ENCODE measurements around the gene TBC1D14.

The TBC1D14 gene

GRCh38 chr4:7045553-7045952 is 135.9 kb downstream of the TBC1D14 start:
- no peak for ATAC-seq
- no peak for DNase-seq

- no peak for ATAC-seq
- no peak for DNase-seq
Observed at GRCh38 chr4:7045961-7046921, 136.6 kb downstream of the TBC1D14 start.

GRCh38 chr4:7046971-7047370 is 137.3 kb downstream of the TBC1D14 start:
- ATAC-seq (no peak), DNase-seq (no peak)

GRCh38 chr4:7048642-7049041 is 139.0 kb downstream of the TBC1D14 start:
- ATAC-seq, result no peak

GRCh38 chr4:7049295-7049694 is 139.7 kb downstream of the TBC1D14 start:
- DNase-seq, result no peak
- no peak for ATAC-seq

More at GRCh38 chr4:7048642-7049041, 139.0 kb downstream of the TBC1D14 start:
- no peak for DNase-seq

- DNase-seq (no peak), ATAC-seq (no peak)
Observed at GRCh38 chr4:7049739-7050138, 140.1 kb downstream of the TBC1D14 start.

- ATAC-seq (no peak), DNase-seq (no peak)
Observed at GRCh38 chr4:7050481-7051143, 141.0 kb downstream of the TBC1D14 start.

- DNase-seq, result no peak
- no peak for ATAC-seq
Observed at GRCh38 chr4:7051144-7051495, 141.5 kb downstream of the TBC1D14 start.

- no peak for ATAC-seq
- DNase-seq, result no peak
Observed at GRCh38 chr4:7051905-7052304, 142.3 kb downstream of the TBC1D14 start.

- ATAC-seq (no peak), DNase-seq (peak; percentile 1)
Observed at GRCh38 chr4:7052313-7052712, 142.7 kb downstream of the TBC1D14 start.

GRCh38 chr4:7052923-7053715 is 143.5 kb downstream of the TBC1D14 start:
- ATAC-seq, result no peak
- DNase-seq, result peak; percentile 21

GRCh38 chr4:7054106-7054880 is 144.7 kb downstream of the TBC1D14 start:
- DNase-seq (no peak), ATAC-seq (no peak)

GRCh38 chr4:7055111-7055989 is 145.7 kb downstream of the TBC1D14 start:
- DNase-seq (no peak), ATAC-seq (no peak)

GRCh38 chr4:7055990-7056325 is 146.3 kb downstream of the TBC1D14 start:
- ATAC-seq, result no peak
- peak; percentile 2 for DNase-seq

GRCh38 chr4:7058792-7059191 is 149.2 kb downstream of the TBC1D14 start:
- DNase-seq, result no peak
- ATAC-seq, result no peak

- DNase-seq (no peak), ATAC-seq (no peak)
Observed at GRCh38 chr4:7059662-7060061, 150.0 kb downstream of the TBC1D14 start.

GRCh38 chr4:7060346-7061150 is 150.9 kb downstream of the TBC1D14 start:
- DNase-seq, result no peak
- ATAC-seq, result no peak

- ATAC-seq (no peak), DNase-seq (no peak)
Observed at GRCh38 chr4:7061815-7062214, 152.2 kb downstream of the TBC1D14 start.

- ATAC-seq, result no peak
- DNase-seq, result no peak
Observed at GRCh38 chr4:7062816-7063215, 153.2 kb downstream of the TBC1D14 start.

GRCh38 chr4:7063362-7063761 is 153.7 kb downstream of the TBC1D14 start:
- ATAC-seq, result no peak

More at GRCh38 chr4:7063362-7063761, 153.7 kb downstream of the TBC1D14 start:
- no peak for DNase-seq

Data from stimulated activated naive CD8-positive, alpha-beta T cell treated with anti-CD3 and anti-CD28 coated beads, Interleukin-15, Interleukin-2, amounts not matched to agents 100 U/mL and 50 U/mL, for 24 hours (primary cell).